Measurements from ENCODE around the gene EPS8.

Gene EPS8

DNA sequence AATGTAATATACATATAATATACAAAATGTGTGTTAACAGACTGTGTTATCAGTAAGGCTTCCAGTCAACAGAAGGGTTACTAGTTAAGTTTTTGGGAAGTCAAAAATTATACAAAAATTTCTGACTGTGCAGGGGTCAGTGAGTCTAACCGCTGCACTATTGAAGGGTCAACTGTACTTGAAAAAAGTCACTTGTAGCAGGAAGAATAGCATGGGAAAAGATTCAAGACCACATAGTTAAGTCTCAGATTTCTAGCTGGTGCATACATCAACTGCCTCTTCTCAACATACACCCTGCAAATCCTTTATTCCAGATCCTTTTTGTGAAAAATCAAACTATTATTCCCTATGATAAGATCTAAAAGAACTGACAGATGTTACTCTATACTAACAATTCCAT lies 5.9 kb downstream of the EPS8 start:
- H3K27ac ChIP-seq: no peak overlapping the region
- TF ChIP-seq ZFX (IDR thresholded peaks at IDR 0.05; ENCODE audit: borderline replicate concordance) (no peak), CTCF (IDR thresholded peaks at IDR 0.05) (no peak)

- no peak overlapping the region for H3K27ac ChIP-seq
- TF ChIP-seq CTCF (IDR thresholded peaks at IDR 0.05): no peak
- TF ChIP-seq ZFX (IDR thresholded peaks at IDR 0.05; ENCODE audit: borderline replicate concordance): no peak
These were observed 6.5 kb downstream of the EPS8 start for GRCh38 chr12:15782667-15783066.

GRCh38 chr12:15779925-15780324 lies 9.3 kb downstream of the EPS8 start:
- TF ChIP-seq CTCF (IDR thresholded peaks at IDR 0.05) (no peak), ZFX (IDR thresholded peaks at IDR 0.05; ENCODE audit: borderline replicate concordance) (no peak)
- peak overlapping the region; percentile 70 for H3K27ac ChIP-seq

DNA sequence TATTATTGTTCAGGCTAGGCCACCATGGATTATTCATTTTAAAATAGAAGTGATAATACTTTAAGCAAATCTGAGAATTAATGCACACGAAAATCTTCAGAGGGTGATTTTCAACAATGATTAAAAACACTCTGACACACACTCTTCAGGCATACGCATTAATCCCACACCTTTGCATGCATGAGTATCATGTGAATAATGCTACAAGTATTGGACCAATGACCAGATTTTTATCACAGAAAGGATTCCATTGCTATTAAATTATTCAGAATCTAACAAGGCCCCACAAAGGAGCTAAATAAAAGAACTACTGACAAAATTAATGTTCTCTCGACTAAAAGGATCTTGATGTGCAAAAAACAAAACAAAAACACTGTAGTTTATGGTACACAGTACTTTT lies 11.1 kb downstream of the EPS8 start:
- H3K27ac ChIP-seq: no peak overlapping the region
- TF ChIP-seq ZFX (IDR thresholded peaks at IDR 0.05; ENCODE audit: borderline replicate concordance) (no peak), CTCF (IDR thresholded peaks at IDR 0.05) (no peak)

- no peak overlapping the region for H3K27ac ChIP-seq
- TF ChIP-seq ZFX (IDR thresholded peaks at IDR 0.05; ENCODE audit: borderline replicate concordance) (no peak), CTCF (IDR thresholded peaks at IDR 0.05) (no peak)
These were observed 11.7 kb downstream of the EPS8 start for GRCh38 chr12:15777355-15778012.

- H3K27ac ChIP-seq: no peak overlapping the region
- TF ChIP-seq ZFX (IDR thresholded peaks at IDR 0.05; ENCODE audit: borderline replicate concordance) (no peak), CTCF (IDR thresholded peaks at IDR 0.05) (no peak)
These were observed 12.7 kb downstream of the EPS8 start for GRCh38 chr12:15776532-15776931.

GRCh38 chr12:15774819-15775218 lies 14.4 kb downstream of the EPS8 start:
- H3K27ac ChIP-seq: no peak overlapping the region
- TF ChIP-seq CTCF (IDR thresholded peaks at IDR 0.05): no peak

All from 22Rv1 (cell line).